IMR-90 (cell line): ENCODE results near the gene SDK1. TPM values are rescaled to one million over a fixed set of nuclear protein-coding genes. Genes with fewer than 3 reads are reported as not detected.

ENCODE experiments used
- ATAC-seq: fragments of 200-7000 bp; cut with Tn5 transposase; 2 replicates; pipeline ENCODE4 v1.9.1; 2020; ENCODE audit warnings: low read depth, mild to moderate bottlenecking, moderate library complexity
- BruUV-seq: library from RNA; stranded (reverse); fragments of 400-500 nt; replicated peaks from 2 replicates; lab custom pipeline; 2021; lab: Mats Ljungman, UMichigan
- CTCF ChIA-PET: fragments of 300-600 bp; formaldehyde crosslinking; extraction: SDS; loops from one replicate; lab custom pipeline; 2021; ENCODE audit warnings: antibody characterized with exemption; lab: Yijun Ruan, JAX
- POLR2A ChIA-PET: fragments of 300-600 bp; sonication (Branson Sonifier 250); formaldehyde crosslinking; loops from one replicate; lab custom pipeline; 2022; ENCODE audit warnings: antibody characterized with exemption; ENCODE audit not compliant: unreplicated experiment; lab: Charles Lee
- DNase-seq: peaks from one replicate; pipeline ENCODE4 v3.0.0; 2013
- H2AFZ ChIP-seq: replicated peaks from 2 replicates; pipeline ENCODE3; 2013; ENCODE audit warnings: low read length, mild to moderate bottlenecking; ENCODE audit not compliant: poor library complexity
- H2AK5ac ChIP-seq: 2 replicates; pipeline ENCODE4 v1.6.1; 2013; ENCODE audit warnings: low read depth, low read length, inconsistent platforms
- H2AK9ac ChIP-seq: replicated peaks from 2 replicates; pipeline ENCODE3; 2013; ENCODE audit warnings: mild to moderate bottlenecking, low read depth, low read length, moderate library complexity; ENCODE audit not compliant: poor library complexity
- H2BK120ac ChIP-seq: 2 replicates; pipeline ENCODE4 v1.6.1; 2013; ENCODE audit warnings: low read depth, low read length, inconsistent platforms
- H2BK15ac ChIP-seq: 3 replicates; pipeline ENCODE4 v1.6.1; 2013; ENCODE audit warnings: low read depth, low read length, inconsistent platforms
- H2BK20ac ChIP-seq: 2 replicates; pipeline ENCODE4 v1.6.1; 2013; ENCODE audit warnings: low read depth, mild to moderate bottlenecking, inconsistent platforms, low read length, moderate library complexity
- H2BK5ac ChIP-seq: 2 replicates; pipeline ENCODE4 v1.6.1; 2013; ENCODE audit warnings: mild to moderate bottlenecking, low read depth, low read length, inconsistent platforms; ENCODE audit not compliant: poor library complexity, severe bottlenecking
- H3K14ac ChIP-seq: replicated peaks from 2 replicates; pipeline ENCODE4 v1.6.1; 2013; ENCODE audit warnings: low read depth, low read length, inconsistent platforms
- H3K18ac ChIP-seq: 2 replicates; pipeline ENCODE4 v1.6.1; 2013; ENCODE audit warnings: low read depth, low read length, control low read depth
- H3K23ac ChIP-seq: 2 replicates; pipeline ENCODE4 v1.6.1; 2013; ENCODE audit warnings: low read depth, low read length, inconsistent platforms
- H3K27ac ChIP-seq: 2 replicates; pipeline ENCODE4 v1.5.1; 2013; ENCODE audit warnings: mild to moderate bottlenecking, control low read depth, low read length; ENCODE audit not compliant: insufficient read depth
- H3K27me3 ChIP-seq: 2 replicates; pipeline ENCODE4 v1.6.1; 2013; ENCODE audit warnings: low read length; ENCODE audit not compliant: control insufficient read depth, insufficient read depth
- H3K36me3 ChIP-seq: 2 replicates; pipeline ENCODE4 v1.6.1; 2013; ENCODE audit warnings: low read length, mixed read lengths; ENCODE audit not compliant: control insufficient read depth, insufficient read depth
- H3K4ac ChIP-seq: 2 replicates; pipeline ENCODE4 v1.6.1; 2013; ENCODE audit warnings: low read depth, low read length, inconsistent platforms
- H3K4me1 ChIP-seq: 2 replicates; pipeline ENCODE4 v1.6.1; 2013; ENCODE audit warnings: low read length, mixed read lengths; ENCODE audit not compliant: control insufficient read depth, insufficient read depth
- H3K4me2 ChIP-seq: 2 replicates; pipeline ENCODE4 v1.6.1; 2013; ENCODE audit warnings: low read depth, mild to moderate bottlenecking, control low read depth, low read length, moderate library complexity
- H3K4me3 ChIP-seq: 2 replicates; pipeline ENCODE4 v1.5.1; 2013; ENCODE audit warnings: low read depth, mild to moderate bottlenecking, control low read depth, low read length, moderate library complexity; ENCODE audit not compliant: insufficient read depth
- H3K56ac ChIP-seq: 2 replicates; pipeline ENCODE4 v1.6.1; 2013; ENCODE audit warnings: low read length, inconsistent platforms; ENCODE audit not compliant: insufficient read depth; ENCODE audit errors: extremely low read depth
- H3K79me1 ChIP-seq, 2 experiments: 2 replicates each; pipeline ENCODE4 v1.6.1; 2013; ENCODE audit warnings: low read length in 2 of 2, inconsistent platforms in 1 of 2, low read depth in 1 of 2
- H3K9ac ChIP-seq: 2 replicates; pipeline ENCODE4 v1.6.1; 2013; ENCODE audit warnings: low read depth, low read length, control low read depth
- H3K9me1 ChIP-seq: 2 replicates; pipeline ENCODE4 v1.6.1; 2013; ENCODE audit warnings: low read length, inconsistent platforms; ENCODE audit not compliant: insufficient read depth
- H3K9me3 ChIP-seq: 2 replicates; pipeline ENCODE4 v1.6.1; 2013; ENCODE audit warnings: low read length; ENCODE audit not compliant: control insufficient read depth, insufficient read depth
- H4K20me1 ChIP-seq: 2 replicates; pipeline ENCODE4 v1.6.1; 2013; ENCODE audit warnings: low read length, inconsistent platforms; ENCODE audit not compliant: insufficient read depth
- H4K5ac ChIP-seq: 2 replicates; pipeline ENCODE4 v1.6.1; 2013; ENCODE audit warnings: mild to moderate bottlenecking, low read depth, low read length, control low read depth
- H4K8ac ChIP-seq, 2 experiments: 2 replicates each; pipeline ENCODE4 v1.6.1; 2013; ENCODE audit warnings: low read depth in 2 of 2, low read length in 2 of 2, control low read depth in 1 of 2, inconsistent platforms in 1 of 2
- H4K91ac ChIP-seq: 2 replicates; pipeline ENCODE4 v1.6.1; 2013; ENCODE audit warnings: low read depth, low read length, inconsistent platforms; ENCODE audit not compliant: insufficient read depth
- CEBPB ChIP-seq: IDR thresholded peaks from 2 replicates; pipeline ENCODE4 v1.6.1; 2012; ENCODE audit warnings: low read depth, low read length, improper control_type of control experiment
- CHD1 ChIP-seq: IDR thresholded peaks from 2 replicates; pipeline ENCODE4 v1.6.1; 2012; ENCODE audit warnings: low read depth, low read length, improper control_type of control experiment
- FOS ChIP-seq: fragments of 150-350 bp; IDR thresholded peaks from 2 replicates; pipeline ENCODE4 v1.6.1; 2016; ENCODE audit warnings: low read depth, low read length
- MAFK ChIP-seq: IDR thresholded peaks from 2 replicates; pipeline ENCODE4 v1.6.1; 2012; ENCODE audit warnings: low read depth, low read length, improper control_type of control experiment
- MAZ ChIP-seq: IDR thresholded peaks from 2 replicates; pipeline ENCODE4 v1.6.1; 2012; ENCODE audit warnings: low read depth, mild to moderate bottlenecking, low read length, improper control_type of control experiment, moderate library complexity, borderline replicate concordance
- MXI1 ChIP-seq: IDR thresholded peaks from 2 replicates; pipeline ENCODE4 v1.6.1; 2012; ENCODE audit warnings: low read depth, mild to moderate bottlenecking, low read length, moderate library complexity, borderline replicate concordance
- POLR2A ChIP-seq: IDR thresholded peaks from 2 replicates; pipeline ENCODE4 v1.6.1; 2012; ENCODE audit warnings: mild to moderate bottlenecking, low read depth, low read length
- SMC3 ChIP-seq: fragments of 150-350 bp; IDR thresholded peaks from 2 replicates; pipeline ENCODE4 v1.6.1; 2016; ENCODE audit warnings: low read depth, mild to moderate bottlenecking, antibody characterized with exemption, low read length, moderate library complexity
- WGBS, 2 experiments: methylation state at CpG; one replicate each; pipeline versions ENCODE4 v1.1.5 to v1.1.7; 2013; ENCODE audit warnings: missing lambda C conversion rate in 2 of 2; ENCODE audit not compliant: insufficient read length in 1 of 2; ENCODE audit errors: extremely low coverage in 2 of 2; 5-methylcytosine and 5-hydroxymethylcytosine counted together
- dilution Hi-C: fragments of 300-500 bp; cut with HindIII; formaldehyde crosslinking; loops from one replicate; pipeline ENCODE4 v1.14.3; 2018; ENCODE audit warnings: low sequenced_read_pairs; ENCODE audit not compliant: unreplicated experiment
- in situ Hi-C: fragments of 300-500 bp; cut with MboI; formaldehyde crosslinking; loops from 3 replicates; pipeline ENCODE4 v1.14.3; 2019; ENCODE audit warnings: low sequenced_read_pairs, inconsistent platforms, mixed read lengths
- intact Hi-C: fragments of 100-400 bp; cut with micrococcal nuclease; formaldehyde crosslinking; loops from 2 replicates; pipeline ENCODE4 v1.10.0; 2022
- polyA plus RNA-seq, 3 experiments: library from polyadenylated mRNA; depleted of rRNA; stranded (reverse); fragments of >200 nt; gene quantifications; 2 replicates each; pipeline ENCODE4 v1.2.3, GENCODE V29; 2012; ENCODE audit warnings: low replicate concordance in 1 of 3
- total RNA-seq: library from RNA; depleted of rRNA; stranded (reverse); fragments of >200 nt; gene quantifications from 2 replicates; pipeline ENCODE4 v1.2.3, GENCODE V29; 2012
- TF ChIP-seq, protein P1 (sequence below): conservative IDR thresholded peaks from 2 replicates; pipeline ENCODE4 v1.5.1; 2012; ENCODE audit warnings: mild to moderate bottlenecking, low read depth, low read length, improper control_type of control experiment

SDK1 gene
- total and polyA plus RNA-seq, 2 of the 4 experiments (the other 2 are of a cell fraction) = 1.5 to 1.6 TPM

DNA sequence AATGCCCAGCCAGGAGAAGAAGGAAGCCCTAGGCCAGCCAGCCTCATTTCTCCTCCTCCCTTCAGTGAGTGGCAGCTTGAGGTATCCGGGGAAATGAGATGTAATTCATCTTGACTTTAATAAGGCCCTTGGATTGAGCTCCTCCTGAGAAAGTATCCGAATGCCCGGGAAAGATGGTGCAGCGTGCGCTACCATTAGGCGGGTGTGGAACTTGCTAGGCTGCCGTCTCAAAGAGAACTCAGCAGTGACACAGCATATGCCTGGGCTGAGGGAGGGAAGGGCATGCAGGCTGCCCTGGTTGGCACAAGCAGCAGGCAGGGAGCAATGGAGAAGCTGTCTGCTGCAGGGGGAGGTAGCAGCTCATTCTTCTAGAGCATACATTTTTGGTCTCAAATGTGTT, 721.2 kb downstream of the SDK1 start:
- BruUV-seq = no TSS peak
- in situ Hi-C loops (no loop called here), intact Hi-C loops (no loop called here), dilution Hi-C loops (no loop called here)
- Histone ChIP-seq H2AFZ (no peak overlapping the region), H3K79me1 (no peaks in the 10 kb centered on the region), H3K9ac (no peak overlapping the region), H3K14ac (no peak overlapping the region), H3K9me3 (peaks cover 29% of the 10 kb centered on the region), H3K56ac (no peak overlapping the region), H2BK15ac (no peak overlapping the region), H2AK5ac (no peak overlapping the region), H3K4me3 (no peak overlapping the region), H3K23ac (no peak overlapping the region), H3K9me1 (no peaks in the 10 kb centered on the region), H3K4me1 (no peaks in the 10 kb centered on the region), H4K8ac (no peak overlapping the region), H2BK5ac (no peak overlapping the region), H3K36me3 (no peaks in the 10 kb centered on the region), H2AK9ac (no peak overlapping the region), H4K20me1 (no peaks in the 10 kb centered on the region), H4K5ac (no peak overlapping the region), H3K4ac (no peak overlapping the region), H2BK20ac (no peak overlapping the region), H4K91ac (no peak overlapping the region), H2BK120ac (no peak overlapping the region), H3K4me2 (no peak overlapping the region), H3K18ac (no peak overlapping the region), H3K27me3 (no peaks in the 10 kb centered on the region), H3K27ac (no peak overlapping the region)
- WGBS, 2 experiments = 96% methylated on average over 4 of the region's 7 CpGs; no CpG with 5 or more reads in 1 of the 2 experiments
- ChIA-PET POLR2A (no interaction called here), CTCF (no interaction called here)
- no peak for DNase-seq
- TF ChIP-seq CEBPB (no peak), FOS (no peak), MXI1 (no peak), MAFK (no peak), MAZ (no peak), SMC3 (no peak), POLR2A (no peak), CHD1 (no peak)
- TF ChIP-seq, protein P1, sequence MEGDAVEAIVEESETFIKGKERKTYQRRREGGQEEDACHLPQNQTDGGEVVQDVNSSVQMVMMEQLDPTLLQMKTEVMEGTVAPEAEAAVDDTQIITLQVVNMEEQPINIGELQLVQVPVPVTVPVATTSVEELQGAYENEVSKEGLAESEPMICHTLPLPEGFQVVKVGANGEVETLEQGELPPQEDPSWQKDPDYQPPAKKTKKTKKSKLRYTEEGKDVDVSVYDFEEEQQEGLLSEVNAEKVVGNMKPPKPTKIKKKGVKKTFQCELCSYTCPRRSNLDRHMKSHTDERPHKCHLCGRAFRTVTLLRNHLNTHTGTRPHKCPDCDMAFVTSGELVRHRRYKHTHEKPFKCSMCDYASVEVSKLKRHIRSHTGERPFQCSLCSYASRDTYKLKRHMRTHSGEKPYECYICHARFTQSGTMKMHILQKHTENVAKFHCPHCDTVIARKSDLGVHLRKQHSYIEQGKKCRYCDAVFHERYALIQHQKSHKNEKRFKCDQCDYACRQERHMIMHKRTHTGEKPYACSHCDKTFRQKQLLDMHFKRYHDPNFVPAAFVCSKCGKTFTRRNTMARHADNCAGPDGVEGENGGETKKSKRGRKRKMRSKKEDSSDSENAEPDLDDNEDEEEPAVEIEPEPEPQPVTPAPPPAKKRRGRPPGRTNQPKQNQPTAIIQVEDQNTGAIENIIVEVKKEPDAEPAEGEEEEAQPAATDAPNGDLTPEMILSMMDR = no peak
- ATAC-seq = no peak
